ENCODE results near the gene NDUFA13. TPM values are rescaled to one million over a fixed set of nuclear protein-coding genes. Genes with fewer than 3 reads are reported as not detected.
A peak's percentile ranks its signal among the peaks of the same experiment; 100 is the strongest.

Gene NDUFA13
- total RNA-seq, 1 experiment from 2014 or later = 489 TPM

DNA sequence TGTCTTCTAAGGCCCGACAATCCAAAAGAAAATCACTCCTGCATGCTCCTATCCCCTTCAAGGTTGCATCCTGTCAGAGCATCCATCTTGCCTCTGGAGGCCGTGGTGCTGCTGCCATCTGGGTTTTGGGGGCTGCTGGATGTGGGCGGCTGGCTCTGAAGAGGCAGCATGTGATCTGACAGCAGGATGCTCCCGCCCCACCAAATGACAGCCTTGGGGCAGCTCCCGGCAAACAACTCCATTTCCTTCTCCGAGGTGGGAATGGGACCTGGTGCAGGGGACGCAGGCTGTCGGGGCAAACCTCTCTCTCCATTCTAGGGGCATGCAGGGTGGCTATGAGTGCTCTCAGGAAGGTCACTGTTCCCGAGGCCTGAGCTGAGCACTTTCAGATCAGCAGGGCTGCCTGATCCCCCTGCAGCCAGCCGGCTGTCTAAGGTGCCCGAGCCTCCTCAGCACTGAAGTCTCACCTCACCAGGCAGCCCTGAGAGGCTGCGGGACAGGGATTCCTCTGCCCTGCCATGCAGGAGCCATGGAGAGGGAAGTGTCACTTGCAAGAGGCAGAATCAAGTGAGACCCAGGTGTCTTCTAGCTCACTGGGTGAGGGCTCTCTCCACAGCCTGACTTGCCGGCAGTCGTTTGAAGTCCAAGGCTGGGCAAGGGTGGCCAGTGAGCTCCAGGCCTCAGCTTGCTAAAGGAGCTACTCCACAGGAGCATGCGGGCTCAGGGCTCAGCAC is 29.5 kb upstream of the NDUFA13 start:
- Histone ChIP-seq H3K79me2 (ENCODE audit: insufficient read depth, low read length) (peaks cover 8% of the 10 kb centered on the region; the same call in 1 of the 2 replicates), H3K27ac (ENCODE audit: insufficient read length, low read depth, low read length) (no peak overlapping the region), H3K23ac (ENCODE audit: insufficient read length, low read depth, low read length) (no peak overlapping the region), H2AFZ (ENCODE audit: low read length) (no peak overlapping the region), H3K27me3 (ENCODE audit: insufficient read depth, low read length) (no peaks in the 10 kb centered on the region), H2BK5ac (ENCODE audit: insufficient read length, low read length) (no peak overlapping the region), H3K4me2 (ENCODE audit: insufficient read depth, insufficient read length, low read length) (no peak overlapping the region), H2BK15ac (ENCODE audit: low read depth, low read length) (no peak overlapping the region), H2AK5ac (ENCODE audit: insufficient read length, low read length) (no peak overlapping the region), H3K14ac (ENCODE audit: insufficient read depth, low read length) (no peak overlapping the region), H3T11ph (ENCODE audit: low read length) (no peak overlapping the region), H3K18ac (ENCODE audit: insufficient read length, low read depth, low read length) (no peak overlapping the region), H3K4ac (ENCODE audit: low read depth, low read length) (no peak overlapping the region), H3K4me1 (ENCODE audit: insufficient read depth, low read length) (peaks cover 9% of the 10 kb centered on the region; the same call in 1 of the 2 replicates), H3K9me3 (ENCODE audit: control insufficient read depth, low read depth, low read length) (no peaks in the 10 kb centered on the region), H3K56ac (ENCODE audit: insufficient read length, low read depth, low read length) (no peak overlapping the region), H4K8ac (replicated peaks; ENCODE audit: insufficient read length, low read depth, low read length) (no peak overlapping the region), H3K79me1 (ENCODE audit: insufficient read depth, low read depth, low read length, poor library complexity, severe bottlenecking) (no peaks in the 10 kb centered on the region), H4K20me1 (ENCODE audit: control insufficient read depth, insufficient read depth, insufficient read length) (peaks cover 4% of the 10 kb centered on the region), H3K23me2 (ENCODE audit: insufficient read length, low read depth, low read length, poor library complexity, severe bottlenecking) (no peaks in the 10 kb centered on the region), H4K5ac (ENCODE audit: insufficient read length, low read depth, low read length) (no peak overlapping the region), H2BK120ac (ENCODE audit: low read depth, low read length, poor library complexity, severe bottlenecking) (no peak overlapping the region), H3K9ac (ENCODE audit: extremely low read depth, insufficient read length, low read length) (no peak overlapping the region), H2BK20ac (ENCODE audit: low read depth, low read length, poor library complexity, severe bottlenecking) (no peak overlapping the region), H2BK12ac (ENCODE audit: insufficient read length, low read depth, low read length) (no peak overlapping the region), H4K91ac (ENCODE audit: insufficient read length, low read depth, low read length) (no peak overlapping the region)
- H3K4me3 Mint-ChIP-seq = no peak overlapping the region; a peak in 1 of 5 replicates
- TF ChIP-seq, protein P1, sequence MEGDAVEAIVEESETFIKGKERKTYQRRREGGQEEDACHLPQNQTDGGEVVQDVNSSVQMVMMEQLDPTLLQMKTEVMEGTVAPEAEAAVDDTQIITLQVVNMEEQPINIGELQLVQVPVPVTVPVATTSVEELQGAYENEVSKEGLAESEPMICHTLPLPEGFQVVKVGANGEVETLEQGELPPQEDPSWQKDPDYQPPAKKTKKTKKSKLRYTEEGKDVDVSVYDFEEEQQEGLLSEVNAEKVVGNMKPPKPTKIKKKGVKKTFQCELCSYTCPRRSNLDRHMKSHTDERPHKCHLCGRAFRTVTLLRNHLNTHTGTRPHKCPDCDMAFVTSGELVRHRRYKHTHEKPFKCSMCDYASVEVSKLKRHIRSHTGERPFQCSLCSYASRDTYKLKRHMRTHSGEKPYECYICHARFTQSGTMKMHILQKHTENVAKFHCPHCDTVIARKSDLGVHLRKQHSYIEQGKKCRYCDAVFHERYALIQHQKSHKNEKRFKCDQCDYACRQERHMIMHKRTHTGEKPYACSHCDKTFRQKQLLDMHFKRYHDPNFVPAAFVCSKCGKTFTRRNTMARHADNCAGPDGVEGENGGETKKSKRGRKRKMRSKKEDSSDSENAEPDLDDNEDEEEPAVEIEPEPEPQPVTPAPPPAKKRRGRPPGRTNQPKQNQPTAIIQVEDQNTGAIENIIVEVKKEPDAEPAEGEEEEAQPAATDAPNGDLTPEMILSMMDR (conservative IDR thresholded peaks at IDR 0.05) = no peak
- WGBS (ENCODE audit: extremely low coverage, insufficient read length, low lambda C conversion rate) = no CpG with 5 or more reads among the region's 15 CpGs
- peak overlapping the region; percentile 53 to 86 (median 72); a peak in 4 of 7 replicates for H3K27ac Mint-ChIP-seq
- DNase-seq = no peak
- H3K36me3 Mint-ChIP-seq (ENCODE audit: insufficient read depth in 1 of 3, low read depth in 3 of 3) = peaks cover 9 to 23% (median 19%) of the 10 kb centered on the region in 3 experiments; a peak in 6 of 7 replicates
- peaks cover 55 to 63% of the 10 kb centered on the region in 2 experiments for H3K4me1 Mint-ChIP-seq
- H3K27me3 Mint-ChIP-seq (ENCODE audit: low read depth) = no peaks in the 10 kb centered on the region
- no peaks in the 10 kb centered on the region for H3K9me3 Mint-ChIP-seq

Data from H9 (cell line).